MCF 10A (cell line): Measurements from ENCODE around the gene POLR3A. TPM values are rescaled to one million over a fixed set of nuclear protein-coding genes. Genes with fewer than 3 reads are reported as not detected.
A peak's percentile ranks its signal among the peaks of the same experiment; 100 is the strongest.

Experiments used
- BruUV-seq: library from RNA; stranded (reverse); fragments of 400-500 nt; replicated peaks from 2 replicates; lab custom pipeline; 2021; lab: Mats Ljungman, UMichigan
- CTCF ChIA-PET: fragments of 300-600 bp; sonication (Branson Sonifier 250); formaldehyde crosslinking; extraction: SDS; loops from one replicate; lab custom pipeline; 2021; ENCODE audit warnings: antibody characterized with exemption, inconsistent platforms; lab: Yijun Ruan, JAX
- POLR2A ChIA-PET: fragments of 300-600, 350-650 bp; sonication (Branson Sonifier 250); formaldehyde crosslinking; extraction: SDS; loops from one replicate; lab custom pipeline; 2020; ENCODE audit warnings: antibody characterized with exemption, inconsistent platforms; lab: Yijun Ruan, JAX
- DNase-seq: peaks from one replicate; pipeline ENCODE4 v3.0.0-alpha.2; 2018; ENCODE audit not compliant: unreplicated experiment
- H3K27ac Mint-ChIP-seq: one replicate; pipeline ENCODE4 v1.8.0; 2022; ENCODE audit warnings: mild to moderate bottlenecking, low read depth, mixed read lengths; ENCODE audit not compliant: unreplicated experiment
- H3K27me3 Mint-ChIP-seq: one replicate; pipeline ENCODE4 v1.8.0; 2022; ENCODE audit warnings: mixed read lengths; ENCODE audit not compliant: insufficient read depth, unreplicated experiment
- H3K36me3 Mint-ChIP-seq: one replicate; pipeline ENCODE4 v1.8.0; 2022; ENCODE audit warnings: mild to moderate bottlenecking, moderate library complexity, mixed read lengths; ENCODE audit not compliant: insufficient read depth, unreplicated experiment
- H3K4me1 Mint-ChIP-seq: one replicate; pipeline ENCODE4 v1.8.0; 2022; ENCODE audit warnings: mixed read lengths; ENCODE audit not compliant: insufficient read depth, unreplicated experiment
- H3K4me3 Mint-ChIP-seq: one replicate; pipeline ENCODE4 v1.8.0; 2022; ENCODE audit warnings: mild to moderate bottlenecking, moderate library complexity, mixed read lengths; ENCODE audit not compliant: unreplicated experiment
- H3K9me3 Mint-ChIP-seq: one replicate; pipeline ENCODE4 v1.8.0; 2022; ENCODE audit warnings: mixed read lengths; ENCODE audit not compliant: unreplicated experiment
- CTCF ChIP-seq: fragments of 200-600 bp; IDR thresholded peaks from one replicate; pipeline ENCODE4 v1.8.0; 2022; ENCODE audit warnings: antibody characterized with exemption, mild to moderate bottlenecking; ENCODE audit not compliant: unreplicated experiment
- intact Hi-C: fragments of 100-400 bp; cut with micrococcal nuclease; formaldehyde crosslinking; loops from 2 replicates; pipeline ENCODE4 v1.14.1; 2022
- total RNA-seq: library from RNA; stranded (reverse); gene quantifications from 2 replicates; pipeline ENCODE4 v1.2.3, GENCODE V29; 2022

POLR3A gene
- total RNA-seq, 1 experiment from 2014 or later: 19.1 TPM

GRCh38 chr10:77922055-77922454 lies 107.3 kb downstream of the POLR3A start:
- no peak for DNase-seq
- Mint-ChIP-seq H3K27ac (peak overlapping the region; percentile 69), H3K4me3 (peak overlapping the region; percentile 90), H3K27me3 (no peaks in the 10 kb centered on the region), H3K36me3 (peaks cover 42% of the 10 kb centered on the region), H3K4me1 (peaks cover 48% of the 10 kb centered on the region), H3K9me3 (no peaks in the 10 kb centered on the region)
- TF ChIP-seq CTCF: no peak
- ChIA-PET CTCF (interaction anchor here (0.5 to 1.7 kb wide), 3 partner anchors 23 to 75 kb away, joined by 3 to 6 read pairs (median 4); no protein-coding TSS in a partner anchor), POLR2A (interaction anchor here (1.0 to 1.9 kb wide), 5 partner anchors 8 to 49 kb away, joined by 3 to 10 read pairs (median 6); no protein-coding TSS in a partner anchor)
- BruUV-seq: no TSS peak
- intact Hi-C loops: loop anchor here (10.0 kb wide), 1 partner anchor 47 kb away; no protein-coding TSS in a partner anchor

- ChIA-PET CTCF (interaction anchor here (0.6 to 2.0 kb wide), 5 partner anchors 13 to 43 kb away, joined by 3 to 6 read pairs (median 5); no protein-coding TSS in a partner anchor), POLR2A (interaction anchor here (0.7 to 3.3 kb wide), 8 partner anchors 11 to 74 kb away, joined by 3 to 11 read pairs (median 4); no protein-coding TSS in a partner anchor)
- no peak for DNase-seq
- H3K9me3 Mint-ChIP-seq: no peaks in the 10 kb centered on the region
- peak overlapping the region; percentile 46 for H3K27ac Mint-ChIP-seq
- peaks cover 46% of the 10 kb centered on the region for H3K36me3 Mint-ChIP-seq
- H3K4me1 Mint-ChIP-seq: peaks cover 48% of the 10 kb centered on the region
- no peak for TF ChIP-seq CTCF
- H3K4me3 Mint-ChIP-seq: peak overlapping the region; percentile 90
- no peaks in the 10 kb centered on the region for H3K27me3 Mint-ChIP-seq
- intact Hi-C loops: loop anchor here (10.0 kb wide), 1 partner anchor 47 kb away; no protein-coding TSS in a partner anchor
- no TSS peak for BruUV-seq
Observed at GRCh38 chr10:77921395-77921794, 107.9 kb downstream of the POLR3A start.

GRCh38 chr10:77920495-77920894 lies 108.8 kb downstream of the POLR3A start:
- no TSS peak for BruUV-seq
- H3K27ac Mint-ChIP-seq: peak overlapping the region; percentile 46
- H3K27me3 Mint-ChIP-seq: no peaks in the 10 kb centered on the region
- TF ChIP-seq CTCF: no peak
- DNase-seq: no peak
- CTCF ChIA-PET: interaction anchor here (0.6 to 2.0 kb wide), 6 partner anchors 9 to 54 kb away, joined by 3 to 5 read pairs (median 4); no protein-coding TSS in a partner anchor
- peak overlapping the region; percentile 19 for H3K4me3 Mint-ChIP-seq
- no peaks in the 10 kb centered on the region for H3K9me3 Mint-ChIP-seq
- intact Hi-C loops: loop anchor here (10.0 kb wide), 1 partner anchor 46 kb away; no protein-coding TSS in a partner anchor
- POLR2A ChIA-PET: interaction anchor here (0.7 to 3.3 kb wide), 12 partner anchors 11 to 73 kb away, joined by 3 to 11 read pairs (median 7); no protein-coding TSS in a partner anchor
- H3K36me3 Mint-ChIP-seq: peaks cover 52% of the 10 kb centered on the region
- H3K4me1 Mint-ChIP-seq: peaks cover 48% of the 10 kb centered on the region

- POLR2A ChIA-PET: interaction anchor here (0.7 to 3.3 kb wide), 13 partner anchors 11 to 98 kb away, joined by 3 to 11 read pairs (median 6); no protein-coding TSS in a partner anchor
- BruUV-seq: no TSS peak
- peak overlapping the region; percentile 46 for H3K27ac Mint-ChIP-seq
- H3K9me3 Mint-ChIP-seq: no peaks in the 10 kb centered on the region
- intact Hi-C loops: loop anchor here (10.0 kb wide), 1 partner anchor 45 kb away; no protein-coding TSS in a partner anchor
- CTCF ChIA-PET: interaction anchor here (0.6 to 2.0 kb wide), 5 partner anchors 11 to 75 kb away, joined by 3 to 5 read pairs (median 5); no protein-coding TSS in a partner anchor
- TF ChIP-seq CTCF: no peak
- peak overlapping the region; percentile 19 for H3K4me3 Mint-ChIP-seq
- peaks cover 52% of the 10 kb centered on the region for H3K4me1 Mint-ChIP-seq
- peaks cover 54% of the 10 kb centered on the region for H3K36me3 Mint-ChIP-seq
- DNase-seq: peak; percentile 74
- H3K27me3 Mint-ChIP-seq: no peaks in the 10 kb centered on the region
Observed at GRCh38 chr10:77919713-77920108, 109.6 kb downstream of the POLR3A start.
